ENCODE data around the gene CCDC8. TPM values are rescaled to one million over a fixed set of nuclear protein-coding genes. Genes with fewer than 3 reads are reported as not detected.

CCDC8 gene
- total RNA-seq, 4 donors from 2014 or later: 4.3 to 10.1 (median 7.6) TPM

DNA sequence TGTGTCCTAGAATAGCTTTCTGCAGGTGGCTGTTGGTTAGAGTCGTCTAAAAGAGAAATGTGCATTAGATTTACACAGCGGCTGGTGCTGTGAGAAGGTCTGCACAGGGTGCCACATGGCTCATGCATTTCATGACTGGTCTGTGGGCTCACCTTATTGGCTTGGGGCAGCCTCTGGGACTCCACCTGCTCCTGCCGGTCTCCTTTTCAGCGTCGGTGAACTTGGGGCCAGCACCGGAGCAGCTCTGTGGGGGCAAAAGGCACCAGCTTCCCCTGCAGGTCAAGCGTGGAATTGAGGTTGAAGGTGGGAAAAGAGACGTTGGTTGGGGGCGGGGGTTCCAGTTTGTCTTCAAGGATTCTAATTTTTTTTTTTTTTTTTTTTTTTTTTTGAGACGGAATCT lies 18.5 kb upstream of the CCDC8 start:
- Histone ChIP-seq H3K27me3 (peaks cover 48% of the 10 kb centered on the region), H3K27ac (no peak overlapping the region), H3K4me3 (no peak overlapping the region), H3K4me1 (peaks cover 0 to 16% (median 0%) of the 10 kb centered on the region in 3 donors), H3K9me3 (no peaks in the 10 kb centered on the region), H3K36me3 (no peaks in the 10 kb centered on the region)
- TF ChIP-seq POLR2A (IDR thresholded peaks at IDR 0.05) (no peak), POLR2AphosphoS5 (IDR thresholded peaks at IDR 0.05) (no peak)
- TF ChIP-seq, protein P1, sequence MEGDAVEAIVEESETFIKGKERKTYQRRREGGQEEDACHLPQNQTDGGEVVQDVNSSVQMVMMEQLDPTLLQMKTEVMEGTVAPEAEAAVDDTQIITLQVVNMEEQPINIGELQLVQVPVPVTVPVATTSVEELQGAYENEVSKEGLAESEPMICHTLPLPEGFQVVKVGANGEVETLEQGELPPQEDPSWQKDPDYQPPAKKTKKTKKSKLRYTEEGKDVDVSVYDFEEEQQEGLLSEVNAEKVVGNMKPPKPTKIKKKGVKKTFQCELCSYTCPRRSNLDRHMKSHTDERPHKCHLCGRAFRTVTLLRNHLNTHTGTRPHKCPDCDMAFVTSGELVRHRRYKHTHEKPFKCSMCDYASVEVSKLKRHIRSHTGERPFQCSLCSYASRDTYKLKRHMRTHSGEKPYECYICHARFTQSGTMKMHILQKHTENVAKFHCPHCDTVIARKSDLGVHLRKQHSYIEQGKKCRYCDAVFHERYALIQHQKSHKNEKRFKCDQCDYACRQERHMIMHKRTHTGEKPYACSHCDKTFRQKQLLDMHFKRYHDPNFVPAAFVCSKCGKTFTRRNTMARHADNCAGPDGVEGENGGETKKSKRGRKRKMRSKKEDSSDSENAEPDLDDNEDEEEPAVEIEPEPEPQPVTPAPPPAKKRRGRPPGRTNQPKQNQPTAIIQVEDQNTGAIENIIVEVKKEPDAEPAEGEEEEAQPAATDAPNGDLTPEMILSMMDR (IDR thresholded peaks at IDR 0.05): no peak
- ATAC-seq: no peak
- WGBS, 2 donors (ENCODE audit: low coverage in 1 of 2): 48 to 50% methylated on average over 6 to 7 of the region's 10 CpGs

DNA sequence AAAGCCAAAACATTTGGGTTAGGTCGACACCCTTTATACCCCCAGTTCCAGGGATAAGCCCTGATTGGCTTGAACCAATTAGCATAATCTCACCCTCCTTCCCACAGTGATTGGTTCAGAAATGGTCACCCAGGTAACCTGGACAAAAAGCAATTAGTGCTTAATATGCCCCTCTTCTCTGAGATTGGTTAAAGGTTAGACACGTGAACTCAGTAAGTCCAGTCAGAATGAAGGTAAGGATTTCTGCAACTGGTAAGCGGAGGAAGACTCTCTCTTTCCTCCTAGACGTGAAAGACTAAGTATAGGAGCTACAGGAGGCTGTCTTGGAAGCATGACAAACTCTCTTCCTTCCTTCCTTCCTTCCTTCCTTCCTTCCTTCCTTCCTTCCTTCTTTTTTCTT lies 16.6 kb upstream of the CCDC8 start:
- Histone ChIP-seq H3K27me3 (peaks cover 46% of the 10 kb centered on the region), H3K27ac (no peak overlapping the region), H3K9me3 (no peaks in the 10 kb centered on the region), H3K4me3 (no peak overlapping the region), H3K36me3 (no peaks in the 10 kb centered on the region), H3K4me1 (peaks cover 0 to 29% (median 3%) of the 10 kb centered on the region in 3 donors)
- TF ChIP-seq POLR2A (IDR thresholded peaks at IDR 0.05) (no peak), POLR2AphosphoS5 (IDR thresholded peaks at IDR 0.05) (no peak), EP300 (IDR thresholded peaks at IDR 0.05) (no peak)
- TF ChIP-seq, protein P1 (IDR thresholded peaks at IDR 0.05): no peak
- WGBS, 2 donors (ENCODE audit: low coverage in 1 of 2): 77% methylated on average over 4 of the region's 4 CpGs
- no peak for ATAC-seq

DNA sequence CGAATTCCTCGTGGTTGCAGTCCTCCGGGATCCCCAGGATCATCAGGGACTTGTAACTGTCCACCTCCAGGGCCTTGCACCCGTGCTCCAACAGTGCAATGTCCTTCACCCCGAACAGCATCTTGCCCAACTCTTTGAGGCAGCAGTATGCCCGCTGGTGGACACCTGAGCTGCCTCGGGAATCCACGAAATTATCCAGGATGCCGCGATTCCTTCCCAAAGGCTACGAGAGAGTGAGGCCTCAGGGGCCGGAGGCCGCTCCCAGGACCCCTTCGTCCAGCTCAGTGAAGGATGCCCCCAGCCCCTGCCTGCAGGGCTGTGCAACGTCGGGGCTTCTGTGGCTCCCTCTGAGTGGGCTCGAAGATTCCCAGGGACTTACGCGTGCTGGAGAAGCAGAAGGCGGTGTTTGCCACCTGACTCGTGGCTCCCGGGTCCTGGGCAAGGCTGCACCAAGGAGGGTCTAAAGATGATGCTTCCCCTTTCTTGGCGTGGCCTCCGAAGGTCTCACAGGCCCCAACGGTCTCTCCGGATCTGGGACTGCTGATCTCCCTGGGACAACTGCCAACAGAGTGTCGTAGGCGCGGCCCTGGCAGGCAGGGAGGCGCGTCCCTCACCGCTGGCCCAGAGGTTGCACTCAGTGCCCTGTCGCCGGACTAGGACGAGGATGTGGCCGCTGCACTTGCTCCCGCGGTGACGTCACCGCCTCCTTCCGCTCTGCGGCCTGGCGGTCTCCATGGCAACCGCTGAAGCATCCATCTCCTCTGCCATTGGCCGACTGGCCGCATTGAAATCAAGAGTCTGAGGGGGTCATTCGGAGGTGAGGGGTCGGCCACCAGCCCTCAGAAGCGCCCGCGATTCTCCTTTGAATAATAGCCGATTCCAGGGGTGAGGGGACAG lies 15.1 kb upstream of the CCDC8 start, which contains the start of gene PNMA8C:
Gene PNMA8C, minus strand, starts transcription at position 698 of the 897 bp plus-strand sequence. Its CDS starts 577 bp downstream, at position 121.
- ATAC-seq: no peak
- Histone ChIP-seq H3K4me1 (peaks cover 0 to 29% (median 3%) of the 10 kb centered on the region in 3 donors), H3K27ac (peak within 1 kb of the TSS in 1 of 4 donors; percentile 9), H3K36me3 (no peaks in the 10 kb centered on the region), H3K9me3 (no peaks in the 10 kb centered on the region), H3K4me3 (peak within 1 kb of the TSS in 1 of 2 donors; percentile 39), H3K27me3 (peaks cover 31% of the 10 kb centered on the region)
- WGBS, 2 donors (ENCODE audit: low coverage in 1 of 2): 5 to 90% methylated on average over 4 of the region's 52 CpGs
- TF ChIP-seq POLR2A (IDR thresholded peaks at IDR 0.05) (no peak), EP300 (IDR thresholded peaks at IDR 0.05) (no peak), POLR2AphosphoS5 (IDR thresholded peaks at IDR 0.05) (no peak)
- TF ChIP-seq, protein P1 (IDR thresholded peaks at IDR 0.05): no peak

DNA sequence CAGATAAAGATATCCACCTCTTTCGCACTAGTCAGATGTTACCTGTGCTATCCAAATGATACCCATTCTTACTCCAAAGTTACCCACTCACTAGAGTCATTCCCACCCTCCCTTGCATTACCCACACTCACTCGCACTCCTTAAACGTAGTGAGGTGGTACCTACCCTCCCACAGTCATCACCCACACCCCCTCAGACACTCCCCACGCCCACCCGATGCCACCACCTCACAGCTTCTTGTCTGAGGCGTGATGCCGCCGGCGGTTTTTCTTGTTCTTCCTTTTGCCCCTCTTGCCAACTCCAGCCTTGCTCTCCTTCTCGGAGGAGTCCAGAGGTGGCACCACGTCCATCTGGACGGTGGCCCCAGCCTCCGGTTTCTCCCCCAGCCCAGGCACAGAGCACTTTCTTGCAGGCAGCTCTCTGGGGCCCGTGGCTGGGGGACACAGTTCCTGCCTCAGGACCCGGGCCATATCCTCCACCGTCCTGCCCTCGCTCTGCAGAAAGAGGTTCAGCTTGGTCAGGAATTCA lies 14.2 kb upstream of the CCDC8 start:
- TF ChIP-seq, protein P1 (IDR thresholded peaks at IDR 0.05): no peak
- TF ChIP-seq EP300 (IDR thresholded peaks at IDR 0.05): no peak
- no peak for TF ChIP-seq POLR2AphosphoS5 (IDR thresholded peaks at IDR 0.05)
- no peak for TF ChIP-seq POLR2A (IDR thresholded peaks at IDR 0.05)
- Histone ChIP-seq H3K27ac (no peak overlapping the region), H3K4me3 (no peak overlapping the region), H3K4me1 (peaks cover 0 to 29% (median 3%) of the 10 kb centered on the region in 3 donors), H3K36me3 (no peaks in the 10 kb centered on the region), H3K27me3 (peaks cover 28% of the 10 kb centered on the region), H3K9me3 (no peaks in the 10 kb centered on the region)
- WGBS, 2 donors (ENCODE audit: low coverage in 1 of 2): 78 to 84% methylated on average over 4 to 15 of the region's 17 CpGs
- no peak for ATAC-seq
